GM21390 (cell line): Measurements from ENCODE around the gene ZDHHC4.
A peak's percentile ranks its signal among the peaks of the same experiment; 100 is the strongest.
"Not testable (repeated sequence)": the region's sequence is repeated elsewhere in the genome, so short reads cannot be mapped to it uniquely, and the experiment has no call there.

Experiments
- ATAC-seq: cut with Tn5 transposase; IDR thresholded peaks from one replicate; pipeline ENCODE4 v1.9.1; 2021; ENCODE audit not compliant: unreplicated experiment

ZDHHC4 gene

GRCh38 chr7:6559896-6560295, 17.4 kb upstream of the ZDHHC4 start:
- ATAC-seq = no peak

- ATAC-seq = no peak
These were observed 15.1 kb upstream of the ZDHHC4 start for GRCh38 chr7:6562106-6562505.

GRCh38 chr7:6563936-6564770, 13.1 kb upstream of the ZDHHC4 start:
- no peak for ATAC-seq

- ATAC-seq = no peak
These were observed 11.6 kb upstream of the ZDHHC4 start for GRCh38 chr7:6565655-6566054.

GRCh38 chr7:6567886-6568285, 9.4 kb upstream of the ZDHHC4 start:
- no peak for ATAC-seq

- ATAC-seq = no peak
These were observed 6.0 kb upstream of the ZDHHC4 start for GRCh38 chr7:6571160-6571779.

- no peak for ATAC-seq
These were observed 1.8 kb upstream of the ZDHHC4 start for GRCh38 chr7:6575281-6576023.

GRCh38 chr7:6576024-6576866, 1.0 kb upstream of the ZDHHC4 start:
- no peak for ATAC-seq

GRCh38 chr7:6576867-6577368, 336 bp upstream of the ZDHHC4 start:
- not testable (repeated sequence) for ATAC-seq

- no peak for ATAC-seq
These were observed 1.1 kb downstream of the ZDHHC4 start for GRCh38 chr7:6578114-6579084.

GRCh38 chr7:6579446-6579845, 2.2 kb downstream of the ZDHHC4 start:
- no peak for ATAC-seq

GRCh38 chr7:6585746-6586432, 8.6 kb downstream of the ZDHHC4 start:
- ATAC-seq = not testable (repeated sequence)

GRCh38 chr7:6588566-6588965, 11.3 kb downstream of the ZDHHC4 start:
- no peak for ATAC-seq

- no peak for ATAC-seq
These were observed 12.0 kb downstream of the ZDHHC4 start for GRCh38 chr7:6589151-6589828.

- peak; percentile 84 for ATAC-seq
These were observed 12.8 kb downstream of the ZDHHC4 start, which contains the start of gene INTS15 for GRCh38 chr7:6589829-6590644. Gene INTS15 (plus strand): TSS chr7:6590021. CDS start chr7:6590284, 263 bp downstream.

GRCh38 chr7:6590645-6591110, 13.4 kb downstream of the ZDHHC4 start:
- peak; percentile 23 for ATAC-seq

- ATAC-seq = no peak
These were observed 22.8 kb downstream of the ZDHHC4 start for GRCh38 chr7:6600093-6600492.
